Tibial nerve (tissue), 4 donors: ENCODE measurements around the gene BACH2. TPM values are rescaled to one million over a fixed set of nuclear protein-coding genes. Genes with fewer than 3 reads are reported as not detected.
"Not testable (repeated sequence)": the region's sequence is repeated elsewhere in the genome, so short reads cannot be mapped to it uniquely, and the experiment has no call there.

Experiments used
- DNase-seq, 2 donors: peaks; one replicate each; pipeline ENCODE4 v3.0.0-alpha.2; 2019; ENCODE audit warnings: low spot score in 2 of 2
- H3K27ac ChIP-seq, 4 donors: fragments of 200-600 bp; sonication (generic) in 3 of 4; one replicate each; pipeline ENCODE4 v1.5.1; 2017 to 2019; ENCODE audit warnings: mild to moderate bottlenecking in 1 of 4
- H3K27me3 ChIP-seq, 2 donors: fragments of 200-600 bp; sonication (generic) in 1 of 2; one replicate each; pipeline versions ENCODE4 v1.5.1 to v1.6.0; 2017 to 2019
- H3K36me3 ChIP-seq, 3 donors: fragments of 200-600 bp; sonication (generic); one replicate each; pipeline ENCODE4 v1.5.1; 2018 to 2019
- H3K4me1 ChIP-seq, 4 donors: fragments of 200-600 bp; sonication (generic) in 3 of 4; one replicate each; pipeline ENCODE4 v1.5.1; 2017 to 2019
- H3K4me3 ChIP-seq, 4 donors: fragments of 200-600 bp; sonication (generic) in 3 of 4; one replicate each; pipeline ENCODE4 v1.5.1; 2017 to 2019; ENCODE audit warnings: mild to moderate bottlenecking in 1 of 4, moderate library complexity in 1 of 4
- H3K9me3 ChIP-seq, 4 donors: fragments of 200-600 bp; sonication (generic) in 3 of 4; one replicate each; pipeline ENCODE4 v1.5.1; 2017 to 2019
- CTCF ChIP-seq, 5 experiments: fragments of 200-600 bp in 3 of 5; fragments of 450-650 bp in 2 of 5; sonication (generic) in 3 of 5; IDR thresholded peaks; one replicate each; pipeline ENCODE4 v1.5.1; 2016 to 2019; ENCODE audit warnings: antibody characterized with exemption in 5 of 5, mild to moderate bottlenecking in 3 of 5, moderate library complexity in 2 of 5
- EP300 ChIP-seq, 2 donors: sonication (generic); formaldehyde crosslinking; IDR thresholded peaks; one replicate each; pipeline ENCODE4 v1.6.1; 2017; ENCODE audit warnings: antibody characterized with exemption in 2 of 2, mild to moderate bottlenecking in 1 of 2
- POLR2A ChIP-seq, 2 donors: fragments of 450-650 bp; IDR thresholded peaks; one replicate each; pipeline ENCODE4 v1.6.1; 2017; ENCODE audit warnings: antibody characterized with exemption in 2 of 2, mild to moderate bottlenecking in 2 of 2, moderate library complexity in 2 of 2
- WGBS, 2 donors: methylation state at CpG; one replicate each; pipeline ENCODE4 v1.1.5; 2018; 5-methylcytosine and 5-hydroxymethylcytosine counted together
- total RNA-seq, 4 donors: library from RNA; depleted of rRNA; stranded (reverse); fragments of >200 nt; gene quantifications; one replicate each; pipeline ENCODE4 v1.1.0, GENCODE V29; 2016

BACH2 gene
- total RNA-seq, 4 donors from 2014 or later, result 4.4 to 11.1 (median 8.4) TPM

- TF ChIP-seq CTCF (IDR thresholded peaks at IDR 0.05), result no peak
- no peak for TF ChIP-seq POLR2A (IDR thresholded peaks at IDR 0.05)
- TF ChIP-seq EP300 (IDR thresholded peaks at IDR 0.05), result no peak
- peaks cover 0 to 32% of the 10 kb centered on the region in 2 donors for H3K27me3 ChIP-seq
- no peak for DNase-seq
Measured at GRCh38 chr6:89895276-89895874, 401.3 kb downstream of the BACH2 start.

GRCh38 chr6:89894169-89894568, 402.5 kb downstream of the BACH2 start, which contains the start of gene GJA10:
TSS of gene GJA10 (plus strand) at chr6:89894469. CDS start at chr6:89894469, 0 bp downstream.
- Histone ChIP-seq H3K9me3 (no peaks in the 10 kb centered on the region), H3K4me1 (no peaks in the 10 kb centered on the region), H3K27ac (no peak within 1 kb of the TSS), H3K27me3 (peaks cover 0 to 33% of the 10 kb centered on the region in 2 donors), H3K4me3 (no peak within 1 kb of the TSS), H3K36me3 (no peaks in the 10 kb centered on the region)
- TF ChIP-seq EP300 (IDR thresholded peaks at IDR 0.05), result no peak
- no peak for TF ChIP-seq CTCF (IDR thresholded peaks at IDR 0.05)
- no peak for TF ChIP-seq POLR2A (IDR thresholded peaks at IDR 0.05)
- no peak for DNase-seq
- WGBS, 2 donors, result 82 to 94% methylated on average over 1 of the region's 1 CpG

More at GRCh38 chr6:89895276-89895874, 401.3 kb downstream of the BACH2 start:
- no peak overlapping the region for H3K4me3 ChIP-seq
- no peak overlapping the region for H3K27ac ChIP-seq
- WGBS, 2 donors, result 47 to 49% methylated on average over 7 to 8 of the region's 8 CpGs
- no peaks in the 10 kb centered on the region for H3K4me1 ChIP-seq
- H3K9me3 ChIP-seq, result no peaks in the 10 kb centered on the region
- no peaks in the 10 kb centered on the region for H3K36me3 ChIP-seq

GRCh38 chr6:89892577-89892976, 404.1 kb downstream of the BACH2 start:
- H3K4me1 ChIP-seq, DNase-seq, H3K27ac ChIP-seq, H3K9me3 ChIP-seq, H3K36me3 ChIP-seq, H3K4me3 ChIP-seq: not testable (repeated sequence)
- WGBS, 2 donors, result 75 to 87% methylated on average over 8 of the region's 8 CpGs
- peaks cover 0 to 49% of the 10 kb centered on the region in 2 donors for H3K27me3 ChIP-seq

GRCh38 chr6:89890845-89891528, 405.7 kb downstream of the BACH2 start:
- 5 to 8% methylated on average over 11 of the region's 11 CpGs for WGBS, 2 donors
- not testable (repeated sequence) for DNase-seq, H3K4me1 ChIP-seq, H3K9me3 ChIP-seq, H3K27ac ChIP-seq, H3K36me3 ChIP-seq, H3K4me3 ChIP-seq
- peaks cover 0 to 52% of the 10 kb centered on the region in 2 donors for H3K27me3 ChIP-seq

GRCh38 chr6:89888871-89889270, 407.8 kb downstream of the BACH2 start:
- H3K4me3 ChIP-seq, result no peak overlapping the region
- no peak for DNase-seq
- H3K9me3 ChIP-seq, result peaks cover 0 to 6% (median 0%) of the 10 kb centered on the region in 4 donors
- WGBS, 2 donors, result 69 to 80% methylated on average over 3 of the region's 3 CpGs
- no peaks in the 10 kb centered on the region for H3K4me1 ChIP-seq
- no peak overlapping the region for H3K27ac ChIP-seq
- peaks cover 0 to 47% of the 10 kb centered on the region in 2 donors for H3K27me3 ChIP-seq
- H3K36me3 ChIP-seq, result no peaks in the 10 kb centered on the region
- no peak for TF ChIP-seq CTCF (IDR thresholded peaks at IDR 0.05)
- no peak for TF ChIP-seq POLR2A (IDR thresholded peaks at IDR 0.05)

GRCh38 chr6:89888138-89888514, 408.5 kb downstream of the BACH2 start:
- H3K4me3 ChIP-seq, result no peak overlapping the region
- H3K36me3 ChIP-seq, result no peaks in the 10 kb centered on the region
- no peak for TF ChIP-seq POLR2A (IDR thresholded peaks at IDR 0.05)
- TF ChIP-seq CTCF (IDR thresholded peaks at IDR 0.05), result no peak
- no peak for TF ChIP-seq EP300 (IDR thresholded peaks at IDR 0.05)
- peaks cover 0 to 6% (median 0%) of the 10 kb centered on the region in 4 donors for H3K9me3 ChIP-seq
- 87 to 92% methylated on average over 7 of the region's 7 CpGs for WGBS, 2 donors
- no peaks in the 10 kb centered on the region for H3K4me1 ChIP-seq
- DNase-seq, result no peak
- peaks cover 0 to 41% of the 10 kb centered on the region in 2 donors for H3K27me3 ChIP-seq
- H3K27ac ChIP-seq, result no peak overlapping the region
